ENCODE measurements around the gene PLEKHH2.

The PLEKHH2 gene

DNA sequence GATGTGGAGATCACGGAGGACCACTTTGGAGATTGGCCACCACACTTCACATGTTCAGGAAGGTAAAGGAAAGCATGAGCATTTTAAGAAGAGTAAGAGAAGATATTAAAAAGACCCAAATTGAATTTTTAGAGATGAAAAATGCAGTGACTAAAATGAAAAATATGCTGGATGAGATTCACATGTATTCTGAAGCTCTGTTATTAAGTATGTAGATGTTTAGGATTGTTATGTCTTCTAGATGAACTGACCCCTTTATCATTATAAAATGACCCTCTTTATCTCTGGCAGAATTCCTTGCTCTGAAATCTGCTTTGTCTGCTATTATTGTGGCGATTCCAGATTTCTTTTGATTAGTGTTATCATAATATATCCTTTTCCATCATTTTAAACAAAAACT, 100.8 kb downstream of the PLEKHH2 start:
- no peak overlapping the region for H3K4me3 ChIP-seq (replicated peaks; ENCODE audit: low read depth, low read length)
- no peak for DNase-seq (ENCODE audit: extremely low read depth, insufficient read length)
- TF ChIP-seq, protein P1, sequence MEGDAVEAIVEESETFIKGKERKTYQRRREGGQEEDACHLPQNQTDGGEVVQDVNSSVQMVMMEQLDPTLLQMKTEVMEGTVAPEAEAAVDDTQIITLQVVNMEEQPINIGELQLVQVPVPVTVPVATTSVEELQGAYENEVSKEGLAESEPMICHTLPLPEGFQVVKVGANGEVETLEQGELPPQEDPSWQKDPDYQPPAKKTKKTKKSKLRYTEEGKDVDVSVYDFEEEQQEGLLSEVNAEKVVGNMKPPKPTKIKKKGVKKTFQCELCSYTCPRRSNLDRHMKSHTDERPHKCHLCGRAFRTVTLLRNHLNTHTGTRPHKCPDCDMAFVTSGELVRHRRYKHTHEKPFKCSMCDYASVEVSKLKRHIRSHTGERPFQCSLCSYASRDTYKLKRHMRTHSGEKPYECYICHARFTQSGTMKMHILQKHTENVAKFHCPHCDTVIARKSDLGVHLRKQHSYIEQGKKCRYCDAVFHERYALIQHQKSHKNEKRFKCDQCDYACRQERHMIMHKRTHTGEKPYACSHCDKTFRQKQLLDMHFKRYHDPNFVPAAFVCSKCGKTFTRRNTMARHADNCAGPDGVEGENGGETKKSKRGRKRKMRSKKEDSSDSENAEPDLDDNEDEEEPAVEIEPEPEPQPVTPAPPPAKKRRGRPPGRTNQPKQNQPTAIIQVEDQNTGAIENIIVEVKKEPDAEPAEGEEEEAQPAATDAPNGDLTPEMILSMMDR (IDR thresholded peaks at IDR 0.05; ENCODE audit: insufficient read depth, low read length, poor library complexity, severe bottlenecking), result no peak

DNA sequence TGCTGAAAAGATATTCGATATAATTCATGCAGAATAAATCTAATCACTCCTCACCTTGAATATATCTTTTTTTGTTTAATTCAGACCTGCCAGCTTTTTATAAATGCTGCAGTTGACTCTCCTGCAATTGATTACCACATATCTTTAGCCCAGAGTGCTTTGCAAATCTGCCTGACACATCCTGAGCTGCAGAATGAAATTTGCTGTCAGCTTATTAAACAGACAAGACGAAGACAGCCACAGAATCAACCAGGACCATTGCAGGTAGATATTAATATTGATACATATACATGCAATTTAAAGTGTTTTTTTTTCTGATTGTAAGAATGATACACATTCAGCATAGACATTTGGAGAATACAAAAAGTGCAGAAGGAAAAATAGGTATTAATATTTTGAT, 101.2 kb downstream of the PLEKHH2 start:
- Histone ChIP-seq H3K27me3 (replicated peaks; ENCODE audit: control insufficient read depth, insufficient read depth, low read length) (no peaks in the 10 kb centered on the region), H3K4me3 (replicated peaks; ENCODE audit: low read depth, low read length) (no peak overlapping the region), H3K36me3 (ENCODE audit: control insufficient read depth, insufficient read depth, low read length) (no peaks in the 10 kb centered on the region)
- TF ChIP-seq, protein P1 (IDR thresholded peaks at IDR 0.05; ENCODE audit: insufficient read depth, low read length, poor library complexity, severe bottlenecking), result no peak
- DNase-seq (ENCODE audit: extremely low read depth, insufficient read length), result no peak

More for the DNA sequence above, 100.8 kb downstream of the PLEKHH2 start:
- H3K36me3 ChIP-seq (ENCODE audit: control insufficient read depth, insufficient read depth, low read length), result no peaks in the 10 kb centered on the region
- no peaks in the 10 kb centered on the region for H3K27me3 ChIP-seq (replicated peaks; ENCODE audit: control insufficient read depth, insufficient read depth, low read length)

DNA sequence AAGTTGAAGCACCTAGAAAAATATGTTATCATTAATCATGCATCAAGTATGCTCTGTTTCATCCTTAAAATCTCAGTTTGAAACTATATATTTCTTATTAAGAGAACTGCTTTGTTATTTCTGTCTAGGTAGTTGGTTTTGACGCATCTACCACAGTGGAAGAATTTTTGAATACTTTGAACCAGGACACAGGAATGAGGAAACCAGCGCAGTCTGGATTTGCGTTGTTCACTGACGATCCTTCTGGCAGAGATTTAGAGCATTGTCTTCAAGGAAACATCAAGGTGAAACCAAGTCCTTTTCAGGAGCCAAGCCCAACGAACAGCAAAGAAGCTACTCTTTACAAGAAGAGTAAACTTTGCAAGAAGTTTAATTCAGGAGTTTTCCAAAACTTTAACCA, 106.6 kb downstream of the PLEKHH2 start:
- no peaks in the 10 kb centered on the region for H3K27me3 ChIP-seq (replicated peaks; ENCODE audit: control insufficient read depth, insufficient read depth, low read length)
- DNase-seq (ENCODE audit: extremely low read depth, insufficient read length), result no peak
- TF ChIP-seq, protein P1 (IDR thresholded peaks at IDR 0.05; ENCODE audit: insufficient read depth, low read length, poor library complexity, severe bottlenecking), result no peak
- no peaks in the 10 kb centered on the region for H3K36me3 ChIP-seq (ENCODE audit: control insufficient read depth, insufficient read depth, low read length)
- H3K4me3 ChIP-seq (replicated peaks; ENCODE audit: low read depth, low read length), result no peak overlapping the region

DNA sequence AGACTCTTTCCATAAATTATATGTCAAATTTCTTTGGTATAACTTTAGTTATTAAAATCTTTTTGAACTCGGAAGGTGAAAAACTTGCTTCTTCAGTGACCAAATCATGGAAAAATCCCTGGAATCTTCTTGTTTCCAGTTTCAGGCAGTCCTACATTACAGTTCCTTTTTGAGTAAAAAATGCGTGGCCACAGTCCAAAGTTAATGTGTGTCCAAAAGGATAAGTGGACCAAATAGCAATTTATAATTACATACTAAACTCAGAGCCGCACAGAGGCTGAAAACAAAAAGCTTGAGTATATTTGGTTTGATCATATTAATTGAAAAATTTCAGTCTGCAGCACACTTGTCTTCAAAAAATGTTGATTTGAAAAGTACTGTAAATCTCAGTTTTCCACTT, 108.4 kb downstream of the PLEKHH2 start:
- Histone ChIP-seq H3K27me3 (replicated peaks; ENCODE audit: control insufficient read depth, insufficient read depth, low read length) (no peaks in the 10 kb centered on the region), H3K4me3 (replicated peaks; ENCODE audit: low read depth, low read length) (no peak overlapping the region), H3K36me3 (ENCODE audit: control insufficient read depth, insufficient read depth, low read length) (no peaks in the 10 kb centered on the region)
- DNase-seq (ENCODE audit: extremely low read depth, insufficient read length), result no peak
- TF ChIP-seq, protein P1 (IDR thresholded peaks at IDR 0.05; ENCODE audit: insufficient read depth, low read length, poor library complexity, severe bottlenecking), result no peak

DNA sequence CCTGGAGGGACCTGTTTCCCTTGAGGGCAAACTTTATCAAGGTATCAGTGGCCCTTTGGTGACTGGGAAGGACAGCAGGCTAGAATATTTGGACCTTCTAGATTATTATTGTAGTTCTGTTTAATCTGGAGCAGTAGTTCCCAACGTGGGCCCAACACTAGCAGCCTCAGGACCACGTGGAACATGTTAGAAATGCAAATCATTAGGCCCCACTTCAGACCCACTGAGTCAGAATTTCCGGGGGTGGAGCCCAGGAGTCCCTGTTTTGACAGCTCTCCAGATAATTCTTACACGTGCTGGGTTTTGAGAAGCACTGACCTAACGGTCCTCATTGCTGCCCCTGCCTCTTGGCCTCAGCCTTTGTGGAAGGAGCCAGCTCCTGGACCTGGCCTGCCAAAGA, 111.3 kb downstream of the PLEKHH2 start:
- DNase-seq (ENCODE audit: extremely low read depth, insufficient read length), result no peak
- TF ChIP-seq, protein P1 (IDR thresholded peaks at IDR 0.05; ENCODE audit: insufficient read depth, low read length, poor library complexity, severe bottlenecking), result no peak
- Histone ChIP-seq H3K4me3 (replicated peaks; ENCODE audit: low read depth, low read length) (no peak overlapping the region), H3K36me3 (ENCODE audit: control insufficient read depth, insufficient read depth, low read length) (no peaks in the 10 kb centered on the region), H3K27me3 (replicated peaks; ENCODE audit: control insufficient read depth, insufficient read depth, low read length) (no peaks in the 10 kb centered on the region)

DNA sequence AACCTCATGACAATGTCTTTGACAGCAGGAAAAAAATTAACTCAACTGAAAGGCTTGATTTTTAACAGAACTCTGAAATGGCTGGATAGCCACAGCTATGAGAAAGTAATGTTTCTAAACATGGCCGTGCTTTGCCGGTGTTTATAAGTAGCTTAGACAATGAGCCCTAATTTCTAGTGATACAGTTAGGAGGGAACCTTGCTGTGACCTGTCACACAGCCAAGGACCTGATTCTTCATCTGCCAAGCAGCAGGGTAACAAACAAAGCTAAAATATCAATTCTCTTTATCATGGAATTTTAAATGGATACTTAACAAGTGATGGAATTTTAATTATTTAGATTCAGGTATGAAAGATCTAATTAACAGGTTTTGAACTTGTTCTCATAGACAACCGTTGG, 112.5 kb downstream of the PLEKHH2 start:
- DNase-seq (ENCODE audit: extremely low read depth, insufficient read length), result no peak
- TF ChIP-seq, protein P1 (IDR thresholded peaks at IDR 0.05; ENCODE audit: insufficient read depth, low read length, poor library complexity, severe bottlenecking), result no peak
- no peaks in the 10 kb centered on the region for H3K27me3 ChIP-seq (replicated peaks; ENCODE audit: control insufficient read depth, insufficient read depth, low read length)
- H3K36me3 ChIP-seq (ENCODE audit: control insufficient read depth, insufficient read depth, low read length), result no peaks in the 10 kb centered on the region
- no peak overlapping the region for H3K4me3 ChIP-seq (replicated peaks; ENCODE audit: low read depth, low read length)

Measured in GM06990 (cell line).